Right lobe of liver (tissue), 4 donors: ENCODE measurements around the gene KCNJ6.
"Not testable (repeated sequence)": the region's sequence is repeated elsewhere in the genome, so short reads cannot be mapped to it uniquely, and the experiment has no call there.

Experiments used
- CTCF ChIP-seq, 4 donors: fragments of 200-600 bp in 3 of 4; fragments of 450-650 bp in 1 of 4; IDR thresholded peaks; one replicate each; pipeline versions ENCODE4 v1.5.1 to v1.8.0; 2016 to 2022; ENCODE audit warnings: antibody characterized with exemption in 4 of 4, mild to moderate bottlenecking in 2 of 4
- POLR2A ChIP-seq: fragments of 450-650 bp; IDR thresholded peaks from one replicate; pipeline ENCODE4 v1.6.1; 2017; ENCODE audit warnings: antibody characterized with exemption, mild to moderate bottlenecking
- donor health status: DM: no; HTN: no; CAD: no.
- donor health status: DM: no; HTN: no; CAD: no.
- donor health status: DM: no; HTN: yes; CAD: no.

- TF ChIP-seq CTCF (IDR thresholded peaks at IDR 0.05); POLR2A: not testable (repeated sequence)
These were observed 254.0 kb downstream of the KCNJ6 start for GRCh38 chr21:37662227-37662626.
